HG03039 (cell line): ENCODE measurements around the gene OR52E1.

ENCODE experiments used
- ATAC-seq: cut with Tn5 transposase; IDR thresholded peaks from one replicate; pipeline ENCODE4 v1.9.1; 2021; ENCODE audit warnings: mild to moderate bottlenecking, moderate library complexity; ENCODE audit not compliant: unreplicated experiment

The OR52E1 gene

GRCh38 chr11:5107285-5107684 is 37.9 kb downstream of the OR52E1 start:
- ATAC-seq: no peak

- no peak for ATAC-seq
These were observed 46.0 kb downstream of the OR52E1 start for GRCh38 chr11:5115339-5115738.

- no peak for ATAC-seq
These were observed 48.2 kb downstream of the OR52E1 start for GRCh38 chr11:5117588-5117987.

- ATAC-seq: no peak
These were observed 49.5 kb downstream of the OR52E1 start for GRCh38 chr11:5118893-5119292.
